Stimulated activated CD4-positive, alpha-beta T cell treated with anti-CD3 and anti-CD28 coated beads, Interleukin-4, amount 100 ng/mL, for 48 hours (primary cell): ENCODE results near the gene ACOX2.

Experiments
- DNase-seq, 2 donors: peaks; one replicate each; pipeline ENCODE4 v3.0.0-alpha.2; 2020; ENCODE audit warnings: low read depth in 2 of 2

ACOX2 gene

GRCh38 chr3:58536501-58537411 lies at the start of gene ACOX2:
TSS of gene ACOX2 (minus strand) at chr3:58537190. CDS start at chr3:58535106, 2,084 bp downstream.
- no peak for DNase-seq

- no peak for DNase-seq
Observed at GRCh38 chr3:58585994-58586393, 49.0 kb upstream of the ACOX2 start.

- peak; percentile 49 to 58 for DNase-seq
Observed at GRCh38 chr3:58585005-58585786, 48.2 kb upstream of the ACOX2 start.

GRCh38 chr3:58584690-58585004 lies 47.7 kb upstream of the ACOX2 start:
- DNase-seq: no peak

GRCh38 chr3:58581328-58582091 lies 44.5 kb upstream of the ACOX2 start:
- no peak for DNase-seq

GRCh38 chr3:58580826-58581327 lies 43.9 kb upstream of the ACOX2 start:
- DNase-seq: no peak

GRCh38 chr3:58578873-58579272 lies 41.9 kb upstream of the ACOX2 start:
- no peak for DNase-seq

- no peak for DNase-seq
Observed at GRCh38 chr3:58577269-58577821, 40.4 kb upstream of the ACOX2 start, which contains the start of gene FAM107A. TSS of gene FAM107A (minus strand) at chr3:58577391. CDS start at chr3:58569860, 7,531 bp downstream.

GRCh38 chr3:58576716-58577115 lies 39.7 kb upstream of the ACOX2 start:
- no peak for DNase-seq

GRCh38 chr3:58575971-58576652 lies 39.1 kb upstream of the ACOX2 start:
- DNase-seq: no peak

- DNase-seq: no peak
Observed at GRCh38 chr3:58574682-58575081, 37.7 kb upstream of the ACOX2 start.

- no peak for DNase-seq
Observed at GRCh38 chr3:58574106-58574505, 37.1 kb upstream of the ACOX2 start.

GRCh38 chr3:58573640-58574039 lies 36.6 kb upstream of the ACOX2 start:
- DNase-seq: no peak

- DNase-seq: no peak
Observed at GRCh38 chr3:58572634-58573230, 35.7 kb upstream of the ACOX2 start.

GRCh38 chr3:58572013-58572633 lies 35.1 kb upstream of the ACOX2 start:
- DNase-seq: no peak

- no peak for DNase-seq
Observed at GRCh38 chr3:58570851-58571250, 33.9 kb upstream of the ACOX2 start.

- no peak for DNase-seq
Observed at GRCh38 chr3:58569287-58570001, 32.5 kb upstream of the ACOX2 start.

- peak; percentile 64 to 83 for DNase-seq
Observed at GRCh38 chr3:58568572-58569286, 31.7 kb upstream of the ACOX2 start.

GRCh38 chr3:58567251-58567515 lies 30.2 kb upstream of the ACOX2 start:
- no peak for DNase-seq
